ENCODE measurements around the gene CPLX1. TPM values are rescaled to one million over a fixed set of nuclear protein-coding genes. Genes with fewer than 3 reads are reported as not detected.

CPLX1 gene
- total RNA-seq, 1 experiment from 2014 or later, result 14.5 TPM

GRCh38 chr4:871484-871883 is 45.6 kb upstream of the CPLX1 start:
- Histone ChIP-seq H3K27me3 (ENCODE audit: insufficient read depth, low read length) (no peaks in the 10 kb centered on the region), H3K4me2 (ENCODE audit: low read length) (no peak overlapping the region), H4K20me1 (ENCODE audit: insufficient read depth) (no peaks in the 10 kb centered on the region), H3K36me3 (ENCODE audit: control insufficient read depth in 1 of 2, insufficient read depth in 2 of 2, low read length in 2 of 2) (peaks cover 2 to 24% of the 10 kb centered on the region in 2 experiments; a peak in 3 of 4 replicates), H3K4me3 (replicated peaks in 1 of 2; ENCODE audit: low read depth in 1 of 2, low read length in 2 of 2) (no peak overlapping the region), H3K4me1 (ENCODE audit: control insufficient read depth in 1 of 2, insufficient read depth in 2 of 2, low read length in 2 of 2) (no peaks in the 10 kb centered on the region), H3K9ac (ENCODE audit: low read length) (no peak overlapping the region), H2AFZ (ENCODE audit: low read depth, low read length, poor library complexity, severe bottlenecking) (no peak overlapping the region), H3K79me2 (ENCODE audit: insufficient read depth, low read length) (no peaks in the 10 kb centered on the region), H3K27ac (ENCODE audit: low read depth, low read length) (no peak overlapping the region), H3K9me3 (ENCODE audit: control insufficient read depth in 1 of 2, insufficient read depth in 1 of 2, low read depth in 1 of 2, low read length in 2 of 2) (no peaks in the 10 kb centered on the region), H3K9me2 (ENCODE audit: insufficient read depth) (no peaks in the 10 kb centered on the region)
- ChIA-PET POLR2A (no interaction called here), CTCF (no interaction called here), RAD21 (ENCODE audit: low non-redundant PET in 1 of 2, low total read pairs in 2 of 2, uncharacterized antibody in 2 of 2, unreplicated experiment in 2 of 2) (no interaction called here)
- TF ChIP-seq EGR1 (IDR thresholded peaks at IDR 0.05; ENCODE audit: low read depth) (no peak), TCF7L2 (IDR thresholded peaks at IDR 0.05; ENCODE audit: borderline replicate concordance, extremely low read depth, insufficient read depth, insufficient read length) (no peak), POLR2AphosphoS5 (IDR thresholded peaks at IDR 0.05; ENCODE audit: low read depth, low read length) (no peak), POLR2A (IDR thresholded peaks at IDR 0.05; ENCODE audit: borderline replicate concordance, extremely low read depth, insufficient read depth, insufficient read length) (no peak), SIN3A (IDR thresholded peaks at IDR 0.05; ENCODE audit: low read depth) (no peak), ELF1 (IDR thresholded peaks at IDR 0.05; ENCODE audit: borderline replicate concordance, low read depth) (no peak), EZH2phosphoT487 (IDR thresholded peaks at IDR 0.05; ENCODE audit: borderline replicate concordance) (no peak)
- TF ChIP-seq, protein P1, sequence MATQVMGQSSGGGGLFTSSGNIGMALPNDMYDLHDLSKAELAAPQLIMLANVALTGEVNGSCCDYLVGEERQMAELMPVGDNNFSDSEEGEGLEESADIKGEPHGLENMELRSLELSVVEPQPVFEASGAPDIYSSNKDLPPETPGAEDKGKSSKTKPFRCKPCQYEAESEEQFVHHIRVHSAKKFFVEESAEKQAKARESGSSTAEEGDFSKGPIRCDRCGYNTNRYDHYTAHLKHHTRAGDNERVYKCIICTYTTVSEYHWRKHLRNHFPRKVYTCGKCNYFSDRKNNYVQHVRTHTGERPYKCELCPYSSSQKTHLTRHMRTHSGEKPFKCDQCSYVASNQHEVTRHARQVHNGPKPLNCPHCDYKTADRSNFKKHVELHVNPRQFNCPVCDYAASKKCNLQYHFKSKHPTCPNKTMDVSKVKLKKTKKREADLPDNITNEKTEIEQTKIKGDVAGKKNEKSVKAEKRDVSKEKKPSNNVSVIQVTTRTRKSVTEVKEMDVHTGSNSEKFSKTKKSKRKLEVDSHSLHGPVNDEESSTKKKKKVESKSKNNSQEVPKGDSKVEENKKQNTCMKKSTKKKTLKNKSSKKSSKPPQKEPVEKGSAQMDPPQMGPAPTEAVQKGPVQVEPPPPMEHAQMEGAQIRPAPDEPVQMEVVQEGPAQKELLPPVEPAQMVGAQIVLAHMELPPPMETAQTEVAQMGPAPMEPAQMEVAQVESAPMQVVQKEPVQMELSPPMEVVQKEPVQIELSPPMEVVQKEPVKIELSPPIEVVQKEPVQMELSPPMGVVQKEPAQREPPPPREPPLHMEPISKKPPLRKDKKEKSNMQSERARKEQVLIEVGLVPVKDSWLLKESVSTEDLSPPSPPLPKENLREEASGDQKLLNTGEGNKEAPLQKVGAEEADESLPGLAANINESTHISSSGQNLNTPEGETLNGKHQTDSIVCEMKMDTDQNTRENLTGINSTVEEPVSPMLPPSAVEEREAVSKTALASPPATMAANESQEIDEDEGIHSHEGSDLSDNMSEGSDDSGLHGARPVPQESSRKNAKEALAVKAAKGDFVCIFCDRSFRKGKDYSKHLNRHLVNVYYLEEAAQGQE (IDR thresholded peaks at IDR 0.05; ENCODE audit: low read depth), result no peak
- TF ChIP-seq, protein P2, sequence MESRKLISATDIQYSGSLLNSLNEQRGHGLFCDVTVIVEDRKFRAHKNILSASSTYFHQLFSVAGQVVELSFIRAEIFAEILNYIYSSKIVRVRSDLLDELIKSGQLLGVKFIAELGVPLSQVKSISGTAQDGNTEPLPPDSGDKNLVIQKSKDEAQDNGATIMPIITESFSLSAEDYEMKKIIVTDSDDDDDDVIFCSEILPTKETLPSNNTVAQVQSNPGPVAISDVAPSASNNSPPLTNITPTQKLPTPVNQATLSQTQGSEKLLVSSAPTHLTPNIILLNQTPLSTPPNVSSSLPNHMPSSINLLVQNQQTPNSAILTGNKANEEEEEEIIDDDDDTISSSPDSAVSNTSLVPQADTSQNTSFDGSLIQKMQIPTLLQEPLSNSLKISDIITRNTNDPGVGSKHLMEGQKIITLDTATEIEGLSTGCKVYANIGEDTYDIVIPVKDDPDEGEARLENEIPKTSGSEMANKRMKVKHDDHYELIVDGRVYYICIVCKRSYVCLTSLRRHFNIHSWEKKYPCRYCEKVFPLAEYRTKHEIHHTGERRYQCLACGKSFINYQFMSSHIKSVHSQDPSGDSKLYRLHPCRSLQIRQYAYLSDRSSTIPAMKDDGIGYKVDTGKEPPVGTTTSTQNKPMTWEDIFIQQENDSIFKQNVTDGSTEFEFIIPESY (IDR thresholded peaks at IDR 0.05; ENCODE audit: extremely low read depth, insufficient replicate concordance, low read length), result no peak
- no TSS peak for BruUV-seq (replicated peaks)
- intact Hi-C loops (cut with micrococcal nuclease), result no loop called here
- ATAC-seq (no peak), DNase-seq (ENCODE audit: low read depth, low spot score) (no peak)
